ENCODE data around the gene DNAJC22.
"Not testable (repeated sequence)": the region's sequence is repeated elsewhere in the genome, so short reads cannot be mapped to it uniquely, and the experiment has no call there.

The DNAJC22 gene

DNA sequence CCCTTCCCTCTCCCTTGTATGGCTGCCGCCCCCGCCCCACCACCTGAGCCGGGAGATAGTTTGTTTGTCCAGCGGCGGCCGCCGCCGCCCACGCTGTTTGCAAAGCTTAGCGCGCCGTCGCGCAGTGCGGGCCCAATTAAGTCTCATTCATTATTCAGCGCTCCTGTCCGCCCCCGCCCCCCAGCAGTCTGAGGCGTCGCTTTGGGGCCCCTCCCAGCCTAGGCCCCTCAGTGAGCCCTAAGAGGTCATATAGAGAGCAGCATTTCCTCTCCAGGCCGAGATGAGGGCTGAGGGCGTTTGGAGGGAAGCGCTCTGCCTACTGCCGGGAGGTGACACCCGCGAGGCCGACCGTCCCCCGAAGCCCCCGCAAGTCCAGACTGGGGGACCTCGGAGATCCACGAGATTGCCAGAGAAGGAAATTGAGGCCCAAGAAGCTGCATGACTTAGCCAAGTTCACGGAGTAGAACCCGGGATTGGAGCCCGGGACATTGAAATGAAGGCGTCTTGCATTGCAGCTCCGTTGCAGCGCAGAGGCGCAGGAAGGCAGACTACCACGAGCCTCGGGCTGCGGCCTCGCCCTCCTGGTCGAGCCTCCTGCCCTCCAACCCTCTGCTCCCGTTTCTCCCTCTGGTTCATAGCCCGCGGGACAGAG is at the start of gene DNAJC22:
Gene DNAJC22, plus strand, starts transcription at position 230 of the 652 bp plus-strand sequence. CDS start 1,985 bp downstream, outside the sequence.
- peak; percentile 47 for DNase-seq

DNA sequence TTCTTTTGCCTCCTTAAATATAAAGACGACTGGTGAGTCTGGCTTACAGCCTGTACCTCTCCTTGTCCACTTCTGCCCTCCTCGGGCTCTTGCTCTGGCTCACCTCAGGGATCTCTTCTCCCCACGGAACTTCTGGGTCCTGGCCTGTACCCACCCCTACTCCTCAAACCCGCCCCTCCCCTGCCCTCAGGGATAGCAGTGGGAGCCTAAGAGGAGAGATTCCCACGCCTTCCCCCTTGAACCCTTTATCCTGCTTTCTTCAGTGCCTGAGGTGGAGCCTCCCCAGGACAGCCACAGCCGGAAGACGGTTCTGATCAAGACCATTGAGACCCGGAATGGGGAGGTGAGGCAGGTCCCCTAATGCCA is 49.0 kb upstream of the DNAJC22 start:
- no peak for DNase-seq

DNA sequence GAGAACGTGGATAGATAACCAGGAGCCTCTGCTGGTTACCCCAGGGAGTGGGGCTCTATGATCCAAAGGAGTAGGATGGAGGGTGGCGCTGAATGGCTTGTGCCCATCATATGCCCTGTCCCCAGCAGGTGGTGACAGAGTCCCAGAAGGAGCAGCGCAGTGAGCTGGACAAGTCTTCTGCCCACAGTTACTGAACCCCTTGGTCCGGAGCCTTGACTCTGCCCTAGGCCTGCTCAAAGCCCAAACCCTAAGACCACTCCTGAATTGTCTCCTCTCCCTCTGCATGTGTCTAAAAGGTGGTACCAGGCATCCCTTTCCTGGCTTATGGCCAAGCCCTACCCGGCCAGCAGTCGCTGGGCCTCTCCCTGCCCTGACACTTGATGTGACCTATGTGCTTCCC is 48.5 kb upstream of the DNAJC22 start:
- DNase-seq: no peak

DNA sequence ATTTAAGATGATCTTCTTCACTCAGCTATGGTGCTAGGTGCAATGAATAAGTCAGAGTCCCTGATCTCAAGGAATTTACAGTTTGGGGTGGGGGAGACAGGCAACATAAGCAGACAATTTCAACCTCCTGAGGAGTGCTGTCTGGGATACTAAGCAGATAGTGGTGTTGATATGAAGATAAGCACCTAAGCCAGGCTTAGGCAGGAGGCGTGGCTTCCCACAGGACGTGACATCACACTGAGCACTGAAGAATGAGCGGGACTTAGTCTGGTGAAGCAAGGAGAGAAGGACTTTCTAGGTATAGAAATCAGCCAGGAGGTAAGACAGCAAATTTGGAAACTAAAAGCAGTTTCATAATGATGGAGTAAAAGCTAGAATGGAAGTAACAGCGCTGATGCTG is 44.9 kb upstream of the DNAJC22 start:
- DNase-seq: peak; percentile 66

DNA sequence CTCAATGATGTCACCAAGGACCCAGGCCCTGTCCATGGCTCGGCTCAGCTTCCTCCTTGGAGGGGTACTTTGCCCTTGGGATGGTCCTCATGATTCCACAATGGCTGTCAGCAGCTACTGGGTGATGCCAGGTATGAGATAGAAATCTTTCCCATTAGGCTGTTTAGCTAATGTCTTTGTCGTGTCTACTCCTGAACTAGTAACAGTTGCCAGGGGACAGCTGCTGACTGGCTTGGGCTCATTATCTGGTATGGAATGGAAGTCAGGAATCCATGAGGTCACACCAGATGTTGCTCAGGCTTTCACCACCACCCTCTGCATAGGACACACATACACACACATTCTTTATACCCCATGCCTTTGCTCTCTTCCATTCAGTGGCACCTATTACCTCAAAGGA is 42.5 kb upstream of the DNAJC22 start:
- DNase-seq: no peak

DNA sequence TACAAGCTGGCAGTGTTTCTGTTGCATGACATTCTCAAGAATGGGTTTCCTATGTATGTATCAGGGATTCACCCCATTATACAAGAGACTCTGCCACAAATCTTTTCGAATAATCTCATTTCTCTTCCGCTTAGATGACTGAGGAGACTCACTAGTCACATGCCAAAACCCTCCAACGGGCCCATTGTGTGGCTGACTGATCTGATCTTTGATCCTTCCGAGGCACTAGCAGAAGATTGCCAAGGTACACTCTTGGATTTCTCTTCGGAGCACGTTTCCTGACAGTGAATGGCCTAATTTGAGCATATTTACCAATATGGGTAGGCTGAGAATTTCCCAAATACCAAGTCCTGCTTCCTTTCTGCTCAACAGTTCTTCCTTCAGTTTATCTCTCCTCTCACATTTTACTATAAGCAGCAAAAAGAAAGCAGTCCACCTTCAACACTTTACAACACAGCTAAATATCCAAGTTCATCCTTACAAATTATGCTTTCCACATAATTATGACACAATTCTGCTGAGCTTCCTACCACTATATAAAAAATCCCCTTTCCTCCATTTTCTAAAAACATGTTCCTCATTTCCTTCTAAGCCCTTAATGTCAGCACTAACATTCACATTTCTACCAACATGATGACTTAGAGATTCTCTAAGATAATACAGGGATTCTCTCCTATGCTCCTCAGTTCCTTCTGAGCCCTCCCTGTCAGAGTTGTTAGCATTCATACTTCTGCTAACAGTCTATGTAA is 40.8 kb upstream of the DNAJC22 start:
- DNase-seq: no peak

DNA sequence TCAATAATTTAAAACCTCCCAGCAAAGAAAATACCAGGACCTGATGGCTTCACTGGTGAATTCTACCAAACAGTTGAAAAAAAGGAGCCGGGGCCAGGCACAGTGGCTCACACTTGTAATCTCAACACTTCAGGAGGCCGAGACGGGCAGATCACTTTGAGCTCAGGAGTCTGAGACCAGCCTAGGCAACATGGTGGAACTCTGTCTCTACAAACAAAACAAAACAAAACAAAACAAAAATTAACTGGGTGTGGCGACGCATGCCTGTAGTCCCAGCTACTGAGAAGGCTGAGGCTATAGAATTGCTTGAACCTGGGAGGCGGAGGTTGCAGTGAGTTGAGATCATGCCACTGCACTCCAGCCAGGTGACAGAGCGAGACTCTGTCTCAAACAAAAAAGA is 37.3 kb upstream of the DNAJC22 start:
- DNase-seq: no peak

DNA sequence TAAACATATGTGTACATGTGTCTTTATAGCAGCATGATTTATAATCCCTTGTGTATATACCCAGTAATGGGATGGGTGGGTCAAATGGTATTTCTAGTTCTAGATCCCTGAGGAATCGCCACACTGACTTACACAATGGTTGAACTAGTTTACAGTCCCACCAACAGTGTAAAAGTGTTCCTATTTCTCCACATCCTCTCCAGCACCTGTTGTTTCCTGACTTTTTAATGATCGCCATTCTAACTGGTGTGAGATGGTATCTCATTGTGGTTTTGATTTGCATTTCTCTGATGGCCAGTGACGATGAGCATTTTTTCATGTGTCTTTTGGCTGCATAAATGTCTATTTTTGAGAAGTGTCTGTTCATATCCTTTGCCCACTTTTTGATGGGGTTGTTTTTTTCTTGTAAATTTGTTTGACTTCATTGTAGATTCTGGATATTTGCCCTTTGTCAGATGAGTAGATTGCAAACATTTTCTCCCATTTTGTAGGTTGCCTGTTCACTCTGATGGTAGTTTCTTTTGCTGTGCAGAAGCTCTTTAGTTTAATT is 36.2 kb upstream of the DNAJC22 start:
- DNase-seq: not testable (repeated sequence)

DNA sequence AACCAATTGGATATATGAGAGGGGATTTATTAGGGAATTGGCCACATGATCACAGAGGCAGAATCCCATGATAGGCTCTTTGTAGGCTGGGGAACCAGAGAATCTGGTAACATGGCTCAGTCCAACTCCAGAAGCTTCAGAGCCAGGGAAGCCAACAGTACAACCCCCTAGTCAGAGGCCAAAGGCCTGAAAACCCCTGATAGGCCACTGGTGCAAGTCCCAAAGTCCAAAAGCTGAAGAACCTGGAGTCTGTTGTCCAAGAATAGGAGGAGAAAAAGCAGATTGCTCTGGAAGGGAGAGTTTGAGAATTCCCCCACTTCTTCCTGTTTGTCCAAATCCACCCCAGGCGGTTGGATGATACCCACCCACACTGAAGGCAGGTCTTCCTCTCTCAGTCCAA is 31.9 kb upstream of the DNAJC22 start:
- DNase-seq: no peak

DNA sequence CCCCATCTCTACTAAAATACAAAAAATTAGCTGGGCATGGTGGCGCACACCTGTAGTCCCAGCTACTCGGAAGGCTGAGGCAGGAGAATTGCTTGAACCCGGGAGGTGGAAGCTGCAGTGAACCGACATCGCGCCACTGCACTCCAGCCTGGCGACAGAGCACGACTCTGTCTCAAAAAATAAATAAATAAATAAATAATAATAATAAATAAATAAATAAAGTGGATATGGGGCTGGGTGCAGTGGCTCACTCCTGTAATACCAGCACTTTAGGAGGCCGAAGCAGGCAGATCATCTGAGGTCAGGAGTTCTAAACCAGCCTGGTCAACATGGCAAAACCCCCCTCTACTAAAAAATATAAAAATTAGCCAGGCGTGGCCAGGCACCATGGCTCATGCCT is 29.6 kb upstream of the DNAJC22 start:
- not testable (repeated sequence) for DNase-seq

DNA sequence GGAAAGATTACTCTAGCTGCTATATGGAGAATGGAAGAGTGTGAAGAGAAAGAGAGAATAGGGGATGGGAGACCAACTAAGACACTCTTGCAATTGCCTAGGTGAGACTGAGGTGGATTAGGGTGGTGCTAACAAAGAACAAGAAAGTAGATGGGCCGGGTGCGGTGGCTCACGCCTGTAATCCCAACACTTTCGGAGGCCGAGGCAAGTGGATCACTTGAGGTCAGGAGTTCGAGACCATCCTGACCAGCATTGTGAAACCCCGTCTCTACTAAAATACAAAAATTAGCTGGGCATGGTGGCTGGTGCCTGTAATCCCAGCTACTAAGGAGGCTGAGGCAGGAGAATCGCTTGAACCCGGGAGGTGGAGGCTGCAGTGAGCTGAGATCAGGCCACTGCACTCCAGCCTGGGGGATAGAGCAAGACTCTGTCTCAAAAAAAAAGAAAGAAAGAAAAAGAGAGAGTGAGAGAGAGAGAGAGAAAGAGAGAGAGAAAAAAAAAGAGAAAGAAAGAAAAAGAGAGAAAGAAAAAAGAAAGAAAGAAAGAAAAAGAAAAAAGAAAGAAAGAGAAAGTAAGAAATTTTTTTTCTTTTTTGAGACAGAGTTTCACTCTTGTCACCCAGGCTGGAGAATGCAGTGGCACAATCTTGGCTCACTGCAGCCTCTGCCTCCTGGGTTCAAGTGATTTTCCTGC is 26.1 kb upstream of the DNAJC22 start:
- not testable (repeated sequence) for DNase-seq

DNA sequence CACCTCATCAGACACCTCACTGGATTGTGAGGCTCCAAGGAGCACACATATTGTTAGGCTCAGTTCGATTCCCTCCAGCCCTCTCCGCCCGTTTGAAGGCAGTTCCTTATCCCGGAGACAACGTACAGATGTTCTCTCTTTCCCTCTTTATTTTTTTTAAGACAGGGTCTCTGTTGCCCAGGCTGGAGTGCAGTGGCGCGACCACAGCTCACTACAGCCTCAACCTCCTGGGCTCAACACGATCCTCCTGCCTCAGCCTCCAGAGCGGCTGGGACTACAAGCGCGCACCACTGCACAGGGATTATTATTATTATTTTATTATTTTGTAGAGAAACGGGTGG is 24.4 kb upstream of the DNAJC22 start:
- DNase-seq: no peak

DNA sequence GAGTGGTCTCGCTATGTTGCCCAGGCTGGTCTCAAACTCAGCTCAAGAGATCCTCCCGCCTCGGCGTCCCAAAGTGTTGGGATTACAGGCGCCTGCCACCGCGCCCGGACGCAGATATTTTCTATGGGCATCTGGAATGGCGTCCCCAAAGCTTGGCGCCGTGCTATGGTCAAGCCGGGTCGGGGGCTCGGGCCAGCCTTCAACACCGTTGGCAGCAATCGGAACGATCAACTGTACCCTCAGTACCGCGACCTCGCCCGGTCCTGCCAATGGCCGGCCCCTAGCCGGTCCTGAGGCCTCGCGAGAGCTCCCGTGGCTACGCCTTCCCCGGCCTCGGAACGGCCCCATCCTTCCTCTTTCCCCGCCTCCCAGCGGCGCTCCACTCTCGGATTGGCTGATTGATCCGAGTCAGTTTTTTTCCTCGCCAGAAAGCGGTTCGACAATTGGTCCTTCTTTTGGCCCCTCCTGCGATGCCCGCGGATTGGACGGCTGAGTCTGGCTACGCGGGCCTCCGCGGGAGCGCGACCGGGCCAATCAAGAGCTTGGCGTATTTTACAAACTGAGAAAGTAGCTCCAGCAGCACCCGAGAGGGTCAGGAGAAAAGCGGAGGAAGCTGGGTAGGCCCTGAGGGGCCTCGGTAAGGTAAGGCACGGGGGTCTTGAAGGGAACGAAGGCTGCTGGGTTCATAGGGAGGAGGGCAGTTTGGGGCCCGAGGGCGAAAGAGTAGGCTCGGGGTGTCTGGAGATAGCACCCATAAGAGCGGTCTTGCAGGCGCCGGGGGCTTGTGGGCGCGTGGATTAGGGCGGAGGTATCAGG is 23.8 kb upstream of the DNAJC22 start, which contains the start of gene TROAP:
Gene TROAP, plus strand, starts transcription at position 548 of the 816 bp plus-strand sequence. CDS start 354 bp downstream, outside the sequence.
- peak; percentile 98 for DNase-seq

DNA sequence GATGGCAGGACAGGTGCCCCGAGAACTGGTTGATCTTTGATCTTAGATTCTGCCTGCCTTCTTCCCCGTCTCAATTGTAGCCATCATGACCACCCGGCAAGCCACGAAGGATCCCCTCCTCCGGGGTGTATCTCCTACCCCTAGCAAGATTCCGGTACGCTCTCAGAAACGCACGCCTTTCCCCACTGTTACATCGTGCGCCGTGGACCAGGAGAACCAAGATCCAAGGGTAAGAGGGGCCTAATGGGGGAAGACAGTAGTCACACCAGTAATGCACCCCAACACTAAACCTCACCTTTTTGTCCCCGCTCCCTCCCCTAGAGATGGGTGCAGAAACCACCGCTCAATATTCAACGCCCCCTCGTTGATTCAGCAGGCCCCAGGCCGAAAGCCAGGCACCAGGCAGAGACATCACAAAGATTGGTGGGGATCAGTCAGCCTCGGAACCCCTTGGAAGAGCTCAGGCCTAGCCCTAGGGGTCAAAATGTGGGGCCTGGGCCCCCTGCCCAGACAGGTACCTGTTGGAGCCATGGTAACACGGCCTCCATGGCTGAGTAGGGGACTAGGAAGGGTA is 23.1 kb upstream of the DNAJC22 start:
- DNase-seq: no peak

DNA sequence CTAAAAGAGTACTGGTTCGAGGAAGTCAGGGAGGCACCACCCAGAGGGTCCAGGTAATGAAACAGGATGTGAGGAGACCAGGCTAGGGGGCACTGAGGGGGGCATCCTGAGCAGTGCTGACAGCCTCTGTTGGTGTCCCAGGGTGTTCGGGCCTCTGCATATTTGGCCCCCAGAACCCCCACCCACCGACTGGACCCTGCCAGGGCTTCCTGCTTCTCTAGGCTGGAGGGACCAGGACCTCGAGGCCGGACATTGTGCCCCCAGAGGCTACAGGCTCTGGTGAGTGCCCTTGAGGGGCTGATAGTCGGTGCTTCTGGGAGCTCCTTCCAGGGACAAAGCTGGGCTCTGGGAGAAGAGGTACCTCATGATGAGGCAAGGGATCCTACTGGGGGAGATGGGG is 21.1 kb upstream of the DNAJC22 start:
- DNase-seq: no peak

DNA sequence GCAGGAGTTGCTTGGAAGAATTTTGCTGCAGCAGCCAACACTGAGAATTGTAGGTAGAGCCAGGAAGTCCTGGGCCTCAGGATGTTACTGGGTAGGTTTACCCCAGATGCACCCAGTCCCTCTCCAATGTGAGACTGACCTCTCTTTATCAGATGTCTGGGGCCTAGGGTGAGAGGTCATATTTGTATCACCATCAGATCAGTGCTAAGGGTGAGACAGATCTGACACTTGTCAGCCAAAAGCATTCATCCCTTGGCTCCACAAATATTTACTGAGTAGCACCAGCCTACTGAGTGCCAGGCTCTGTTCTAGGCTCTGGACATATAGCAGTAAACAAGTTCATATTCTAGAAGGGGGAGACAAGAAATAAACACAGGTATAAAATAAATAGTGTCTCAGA is 19.3 kb upstream of the DNAJC22 start:
- no peak for DNase-seq

DNA sequence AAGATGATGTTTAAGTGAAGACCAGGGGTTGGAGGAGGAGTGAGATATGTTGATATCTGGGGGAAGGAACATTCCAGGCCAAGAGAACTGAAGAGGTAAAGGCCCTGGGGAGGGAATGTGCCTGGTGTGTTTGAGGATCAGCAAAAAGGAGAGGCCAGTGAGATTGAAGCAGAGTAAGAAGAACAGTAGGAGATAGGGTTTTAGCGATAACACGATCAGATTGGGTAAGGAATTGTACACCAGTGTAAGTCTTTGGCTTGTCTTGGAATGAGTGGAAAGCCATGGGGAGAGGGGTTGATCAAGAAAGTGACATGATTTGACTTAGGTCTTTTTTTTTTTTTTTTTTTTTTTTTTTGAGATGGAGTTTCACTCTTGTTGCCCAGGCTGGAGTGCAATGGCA is 18.8 kb upstream of the DNAJC22 start:
- DNase-seq: no peak

DNA sequence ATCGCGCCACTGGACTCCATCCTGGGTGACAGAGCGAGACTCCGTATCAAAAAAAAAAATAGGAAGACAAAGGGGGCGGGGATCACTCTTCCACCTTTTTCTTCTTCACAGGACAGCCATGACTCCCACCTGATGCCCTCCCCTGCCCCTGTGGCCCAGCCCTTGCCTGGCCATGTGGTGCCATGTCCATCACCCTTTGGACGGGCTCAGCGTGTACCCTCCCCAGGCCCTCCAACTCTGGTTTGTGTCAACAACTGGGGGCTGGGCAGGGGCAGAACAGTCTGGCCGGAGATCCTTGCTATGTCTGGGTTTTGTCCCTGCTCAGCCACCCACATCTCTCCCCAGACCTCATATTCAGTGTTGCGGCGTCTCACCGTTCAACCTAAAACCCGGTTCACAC is 17.9 kb upstream of the DNAJC22 start:
- no peak for DNase-seq

DNA sequence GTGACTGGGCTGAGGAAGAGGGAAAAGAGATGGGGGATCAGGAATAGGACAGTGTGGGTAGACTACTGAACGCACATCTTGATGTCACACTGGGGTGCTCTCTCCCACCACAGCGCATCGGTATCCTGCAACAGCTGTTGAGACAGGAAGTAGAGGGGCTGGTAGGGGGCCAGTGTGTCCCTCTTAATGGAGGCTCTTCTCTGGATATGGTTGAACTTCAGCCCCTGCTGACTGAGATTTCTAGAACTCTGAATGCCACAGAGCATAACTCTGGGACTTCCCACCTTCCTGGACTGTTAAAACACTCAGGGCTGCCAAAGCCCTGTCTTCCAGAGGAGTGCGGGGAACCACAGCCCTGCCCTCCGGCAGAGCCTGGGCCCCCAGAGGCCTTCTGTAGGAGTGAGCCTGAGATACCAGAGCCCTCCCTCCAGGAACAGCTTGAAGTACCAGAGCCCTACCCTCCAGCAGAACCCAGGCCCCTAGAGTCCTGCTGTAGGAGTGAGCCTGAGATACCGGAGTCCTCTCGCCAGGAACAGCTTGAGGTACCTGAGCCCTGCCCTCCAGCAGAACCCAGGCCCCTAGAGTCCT is 16.6 kb upstream of the DNAJC22 start:
- DNase-seq: no peak

DNA sequence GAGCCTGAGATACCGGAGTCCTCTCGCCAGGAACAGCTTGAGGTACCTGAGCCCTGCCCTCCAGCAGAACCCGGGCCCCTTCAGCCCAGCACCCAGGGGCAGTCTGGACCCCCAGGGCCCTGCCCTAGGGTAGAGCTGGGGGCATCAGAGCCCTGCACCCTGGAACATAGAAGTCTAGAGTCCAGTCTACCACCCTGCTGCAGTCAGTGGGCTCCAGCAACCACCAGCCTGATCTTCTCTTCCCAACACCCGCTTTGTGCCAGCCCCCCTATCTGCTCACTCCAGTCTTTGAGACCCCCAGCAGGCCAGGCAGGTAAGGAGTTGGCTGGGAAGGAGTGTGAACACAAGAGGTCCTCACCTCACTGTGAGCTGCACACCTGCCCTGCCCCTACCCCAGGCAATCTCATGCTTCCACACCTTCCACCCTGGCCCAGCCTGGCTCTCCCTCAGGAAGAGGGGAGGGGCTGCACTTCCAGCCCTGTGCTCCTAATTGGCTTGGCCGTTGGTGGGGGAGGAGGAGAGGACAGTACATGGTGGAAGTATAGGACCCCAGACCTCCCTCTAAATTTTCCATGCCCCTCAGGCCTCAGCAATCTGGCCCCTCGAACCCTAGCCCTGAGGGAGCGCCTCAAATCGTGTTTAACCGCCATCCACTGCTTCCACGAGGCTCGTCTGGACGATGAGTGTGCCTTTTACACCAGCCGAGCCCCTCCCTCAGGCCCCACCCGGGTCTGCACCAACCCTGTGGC is 15.9 kb upstream of the DNAJC22 start:
- no peak for DNase-seq

All from stimulated activated CD4-positive, alpha-beta T cell treated with anti-CD3 and anti-CD28 coated beads, Interleukin-15, amount 100 ng/mL, for 24 hours (primary cell).